DND-41 (cell line): ENCODE measurements around the gene NACC2.

ENCODE experiments used
- CTCF ChIP-seq: IDR thresholded peaks from 2 replicates; pipeline ENCODE4 v1.5.1; 2012; ENCODE audit warnings: borderline replicate concordance, low read length, moderate library complexity, mild to moderate bottlenecking; ENCODE audit not compliant: poor library complexity, severe bottlenecking; ENCODE audit errors: extremely low read depth
- EZH2 ChIP-seq: IDR thresholded peaks from 3 replicates; pipeline ENCODE4 v1.6.1; 2012; ENCODE audit warnings: borderline replicate concordance, low read depth, mild to moderate bottlenecking, moderate library complexity, low read length, inconsistent platforms; ENCODE audit not compliant: severe bottlenecking

- TF ChIP-seq CTCF, result no peak
- no peak for TF ChIP-seq EZH2
These were observed 35.0 kb downstream of the NACC2 start for GRCh38 chr9:136059851-136060670.
